Measurements from ENCODE around the gene SCYL1. TPM values are rescaled to one million over a fixed set of nuclear protein-coding genes. Genes with fewer than 3 reads are reported as not detected.

The SCYL1 gene
- total and polyA plus RNA-seq, 2 donors from 2014 or later, result 72.2 to 78.9 TPM

DNA sequence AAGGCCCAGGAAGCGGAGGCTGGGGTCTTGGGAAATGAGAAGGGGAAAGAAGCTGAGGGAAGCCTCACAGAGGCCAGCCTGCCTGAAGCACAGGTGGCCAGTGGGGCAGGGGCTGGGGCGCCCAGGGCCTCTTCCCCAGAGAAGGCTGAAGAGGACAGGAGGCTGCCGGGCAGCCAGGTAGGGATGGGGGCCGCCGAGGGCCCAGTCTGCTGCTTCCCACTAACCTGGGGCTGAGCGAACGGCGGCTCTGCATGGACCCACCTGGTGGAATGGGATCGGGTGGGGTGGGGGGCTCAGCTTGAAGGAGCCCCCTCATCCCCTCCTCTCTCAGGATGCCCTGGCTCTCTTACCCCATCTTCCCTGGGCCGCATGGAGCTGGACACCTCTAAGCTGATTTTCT lies 58.7 kb downstream of the SCYL1 start:
- Histone ChIP-seq H3K4me3 (ENCODE audit: low read length in 3 of 3) (no peak overlapping the region), H3K4me1 (ENCODE audit: control insufficient read depth in 2 of 3, insufficient read depth in 2 of 3, low read depth in 1 of 3, low read length in 3 of 3) (peaks cover 0 to 9% (median 0%) of the 10 kb centered on the region in 3 donors), H3K36me3 (ENCODE audit: control insufficient read depth in 2 of 3, insufficient read depth in 3 of 3, low read length in 3 of 3) (peaks cover 0 to 5% (median 0%) of the 10 kb centered on the region in 3 donors), H3K9me3 (ENCODE audit: control insufficient read depth in 2 of 3, insufficient read depth in 1 of 3, low read length in 3 of 3) (no peaks in the 10 kb centered on the region), H3K9ac (ENCODE audit: low read length in 3 of 3) (no peak overlapping the region), H3K27ac (ENCODE audit: low read depth in 2 of 2, low read length in 2 of 2) (no peak overlapping the region), H3K27me3 (ENCODE audit: control insufficient read depth, insufficient read depth, low read length) (no peaks in the 10 kb centered on the region)
- DNase-seq (no peak), FAIRE-seq (no peak)
- intact Hi-C loops (cut with DNase I), result no loop called here
- TF ChIP-seq, protein P1, sequence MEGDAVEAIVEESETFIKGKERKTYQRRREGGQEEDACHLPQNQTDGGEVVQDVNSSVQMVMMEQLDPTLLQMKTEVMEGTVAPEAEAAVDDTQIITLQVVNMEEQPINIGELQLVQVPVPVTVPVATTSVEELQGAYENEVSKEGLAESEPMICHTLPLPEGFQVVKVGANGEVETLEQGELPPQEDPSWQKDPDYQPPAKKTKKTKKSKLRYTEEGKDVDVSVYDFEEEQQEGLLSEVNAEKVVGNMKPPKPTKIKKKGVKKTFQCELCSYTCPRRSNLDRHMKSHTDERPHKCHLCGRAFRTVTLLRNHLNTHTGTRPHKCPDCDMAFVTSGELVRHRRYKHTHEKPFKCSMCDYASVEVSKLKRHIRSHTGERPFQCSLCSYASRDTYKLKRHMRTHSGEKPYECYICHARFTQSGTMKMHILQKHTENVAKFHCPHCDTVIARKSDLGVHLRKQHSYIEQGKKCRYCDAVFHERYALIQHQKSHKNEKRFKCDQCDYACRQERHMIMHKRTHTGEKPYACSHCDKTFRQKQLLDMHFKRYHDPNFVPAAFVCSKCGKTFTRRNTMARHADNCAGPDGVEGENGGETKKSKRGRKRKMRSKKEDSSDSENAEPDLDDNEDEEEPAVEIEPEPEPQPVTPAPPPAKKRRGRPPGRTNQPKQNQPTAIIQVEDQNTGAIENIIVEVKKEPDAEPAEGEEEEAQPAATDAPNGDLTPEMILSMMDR (IDR thresholded peaks at IDR 0.05; ENCODE audit: borderline replicate concordance, extremely low read depth, insufficient read depth), result no peak

DNA sequence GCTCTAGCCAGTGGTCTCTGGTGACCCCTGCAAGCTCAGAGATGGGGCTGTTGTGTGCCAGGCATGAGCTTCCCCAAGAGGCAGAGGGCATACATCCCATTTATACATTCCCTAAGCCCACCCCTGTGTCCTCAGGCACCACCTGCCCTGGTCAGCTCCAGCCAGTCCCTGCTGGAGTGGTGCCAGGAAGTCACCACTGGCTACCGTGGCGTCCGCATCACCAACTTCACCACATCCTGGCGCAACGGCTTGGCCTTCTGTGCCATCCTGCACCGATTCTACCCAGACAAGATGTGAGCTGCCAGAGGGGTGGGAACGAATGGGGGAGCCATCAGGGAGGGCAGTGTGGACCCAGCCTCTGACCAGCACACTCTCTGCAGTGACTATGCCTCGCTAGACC lies 59.2 kb downstream of the SCYL1 start:
- intact Hi-C loops (cut with DNase I), result no loop called here
- TF ChIP-seq, protein P1 (IDR thresholded peaks at IDR 0.05; ENCODE audit: borderline replicate concordance, extremely low read depth, insufficient read depth), result no peak
- no peak overlapping the region for H3K27ac ChIP-seq (ENCODE audit: low read depth in 2 of 2, low read length in 2 of 2)

DNA sequence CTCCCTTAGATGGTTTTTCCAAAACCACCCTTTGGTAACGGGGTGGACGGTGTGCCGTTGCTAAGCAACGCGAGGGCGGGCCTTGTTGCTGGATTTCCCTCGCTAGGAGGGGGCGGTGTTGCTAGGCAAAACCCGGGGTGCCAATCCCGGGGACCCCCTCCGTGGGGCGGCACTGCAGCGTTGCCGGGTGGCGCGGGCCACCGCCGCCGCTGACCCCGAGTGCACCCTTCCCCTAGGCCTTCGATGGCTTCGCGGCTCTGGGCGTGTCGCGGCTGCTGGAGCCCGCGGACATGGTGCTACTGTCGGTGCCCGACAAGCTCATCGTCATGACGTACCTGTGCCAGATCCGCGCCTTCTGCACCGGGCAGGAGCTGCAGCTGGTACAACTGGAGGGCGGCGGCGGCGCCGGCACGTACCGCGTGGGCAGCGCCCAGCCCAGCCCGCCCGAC lies 59.9 kb downstream of the SCYL1 start:
- intact Hi-C loops (cut with DNase I), result no loop called here
- H3K4me3 ChIP-seq (ENCODE audit: low read length in 3 of 3), result no peak overlapping the region
- no peak overlapping the region for H3K9ac ChIP-seq (ENCODE audit: low read length in 3 of 3)
- H3K36me3 ChIP-seq (ENCODE audit: control insufficient read depth in 2 of 3, insufficient read depth in 3 of 3, low read length in 3 of 3), result peaks cover 0 to 5% (median 0%) of the 10 kb centered on the region in 3 donors
- DNase-seq (peak in 3 of 5 donors; percentile 59 to 84 (median 64)), FAIRE-seq (no peak)
- no peaks in the 10 kb centered on the region for H3K27me3 ChIP-seq (ENCODE audit: control insufficient read depth, insufficient read depth, low read length)
- peaks cover 0 to 9% (median 0%) of the 10 kb centered on the region in 3 donors for H3K4me1 ChIP-seq (ENCODE audit: control insufficient read depth in 2 of 3, insufficient read depth in 2 of 3, low read depth in 1 of 3, low read length in 3 of 3)
- no peaks in the 10 kb centered on the region for H3K9me3 ChIP-seq (ENCODE audit: control insufficient read depth in 2 of 3, insufficient read depth in 1 of 3, low read length in 3 of 3)
- TF ChIP-seq, protein P1 (IDR thresholded peaks at IDR 0.05; ENCODE audit: borderline replicate concordance, extremely low read depth, insufficient read depth), result no peak
- no peak overlapping the region for H3K27ac ChIP-seq (ENCODE audit: low read depth in 2 of 2, low read length in 2 of 2)

More for the DNA sequence above, 59.2 kb downstream of the SCYL1 start:
- Histone ChIP-seq H3K9ac (ENCODE audit: low read length in 3 of 3) (no peak overlapping the region), H3K27me3 (ENCODE audit: control insufficient read depth, insufficient read depth, low read length) (no peaks in the 10 kb centered on the region), H3K4me1 (ENCODE audit: control insufficient read depth in 2 of 3, insufficient read depth in 2 of 3, low read depth in 1 of 3, low read length in 3 of 3) (peaks cover 0 to 9% (median 0%) of the 10 kb centered on the region in 3 donors), H3K4me3 (ENCODE audit: low read length in 3 of 3) (no peak overlapping the region), H3K9me3 (ENCODE audit: control insufficient read depth in 2 of 3, insufficient read depth in 1 of 3, low read length in 3 of 3) (no peaks in the 10 kb centered on the region), H3K36me3 (ENCODE audit: control insufficient read depth in 2 of 3, insufficient read depth in 3 of 3, low read length in 3 of 3) (peaks cover 0 to 5% (median 0%) of the 10 kb centered on the region in 3 donors)
- DNase-seq, result no peak
- FAIRE-seq, result no peak
